Neural progenitor cell (in vitro differentiated cells): ENCODE measurements around the gene KRTAP5-6. TPM values are rescaled to one million over a fixed set of nuclear protein-coding genes. Genes with fewer than 3 reads are reported as not detected.
"Not testable (repeated sequence)": the region's sequence is repeated elsewhere in the genome, so short reads cannot be mapped to it uniquely, and the experiment has no call there.

Source experiments
- DNase-seq: peaks from one replicate; pipeline ENCODE4 v3.0.0-alpha.2; 2016; ENCODE audit warnings: low spot score
- H2AFZ ChIP-seq: fragments of 200-600 bp; sonication (generic); replicated peaks from 2 replicates; pipeline ENCODE4 v1.6.1; 2016; ENCODE audit warnings: antibody characterized with exemption
- H3F3A ChIP-seq: fragments of 200-600 bp; sonication (generic); 2 replicates; pipeline ENCODE4 v1.6.1; 2016; ENCODE audit warnings: antibody characterized with exemption, low read depth
- H3K27ac ChIP-seq: fragments of 200-600 bp; sonication (generic); 2 replicates; pipeline ENCODE4 v1.5.1; 2016; ENCODE audit warnings: mild to moderate bottlenecking
- H3K27me3 ChIP-seq: fragments of 200-600 bp; sonication (generic); 2 replicates; pipeline ENCODE4 v1.6.1; 2016; ENCODE audit warnings: mild to moderate bottlenecking, moderate library complexity
- H3K36me3 ChIP-seq: fragments of 200-600 bp; sonication (generic); 2 replicates; pipeline ENCODE4 v1.5.1; 2016
- H3K4me1 ChIP-seq: fragments of 200-600 bp; sonication (generic); 2 replicates; pipeline ENCODE4 v1.6.1; 2016; ENCODE audit warnings: mixed run types
- H3K4me2 ChIP-seq: fragments of 200-600 bp; sonication (generic); 2 replicates; pipeline ENCODE4 v1.6.1; 2016
- H3K4me3 ChIP-seq: fragments of 200-600 bp; sonication (generic); 2 replicates; pipeline ENCODE4 v1.5.1; 2016
- H3K79me2 ChIP-seq: fragments of 200-600 bp; sonication (generic); 2 replicates; pipeline ENCODE4 v1.6.1; 2016; ENCODE audit warnings: low read depth
- H3K9ac ChIP-seq: fragments of 200-600 bp; sonication (generic); 2 replicates; pipeline ENCODE4 v1.6.1; 2016
- H3K9me3 ChIP-seq: fragments of 200-600 bp; sonication (generic); 2 replicates; pipeline ENCODE4 v1.5.1; 2016; ENCODE audit warnings: low read depth
- H4K20me1 ChIP-seq: fragments of 200-600 bp; sonication (generic); 2 replicates; pipeline ENCODE4 v1.6.1; 2016; ENCODE audit warnings: low read depth
- H3K27ac Mint-ChIP-seq: 3 replicates; pipeline ENCODE4 v1.8.0; 2021; ENCODE audit warnings: mixed read lengths
- H3K27me3 Mint-ChIP-seq: 2 replicates; pipeline ENCODE4 v1.8.0; 2022; ENCODE audit warnings: low read depth, mild to moderate bottlenecking, inconsistent platforms, moderate library complexity, mixed read lengths; ENCODE audit not compliant: insufficient read depth
- H3K36me3 Mint-ChIP-seq: 3 replicates; pipeline ENCODE4 v1.8.0; 2021; ENCODE audit warnings: mixed read lengths
- H3K4me1 Mint-ChIP-seq: 3 replicates; pipeline ENCODE4 v1.8.0; 2021; ENCODE audit warnings: mixed read lengths
- H3K4me3 Mint-ChIP-seq: 3 replicates; pipeline ENCODE4 v1.8.0; 2021; ENCODE audit warnings: mild to moderate bottlenecking, moderate library complexity, mixed read lengths
- H3K9me3 Mint-ChIP-seq: 3 replicates; pipeline ENCODE4 v1.8.0; 2020; ENCODE audit warnings: mixed read lengths
- CTCF ChIP-seq: fragments of 200-600 bp; sonication (generic); IDR thresholded peaks from 2 replicates; pipeline ENCODE4 v1.5.1; 2017; ENCODE audit warnings: antibody characterized with exemption, mild to moderate bottlenecking
- EZH2 ChIP-seq: fragments of 200-600 bp; sonication (generic); IDR thresholded peaks from 2 replicates; pipeline ENCODE4 v1.6.1; 2017; ENCODE audit warnings: antibody characterized with exemption, mild to moderate bottlenecking, moderate library complexity
- EZH2phosphoT487 ChIP-seq: fragments of 200-600 bp; sonication (generic); IDR thresholded peaks from 2 replicates; pipeline ENCODE4 v1.6.1; 2017; ENCODE audit warnings: antibody characterized with exemption
- total RNA-seq: library from RNA; depleted of rRNA; stranded (reverse); fragments of >200 nt; gene quantifications from 2 replicates; pipeline ENCODE4 v1.2.3, GENCODE V29; 2015; ENCODE audit warnings: low replicate concordance

KRTAP5-6 gene
- total RNA-seq, 1 donor from 2014 or later, result not detected

- H3K4me3 ChIP-seq, result no peak overlapping the region
- no peaks in the 10 kb centered on the region for H3K79me2 ChIP-seq
- Mint-ChIP-seq H3K4me1 (no peaks in the 10 kb centered on the region), H3K27ac (no peak overlapping the region), H3K36me3 (no peaks in the 10 kb centered on the region), H3K4me3 (no peak overlapping the region), H3K9me3 (no peaks in the 10 kb centered on the region), H3K27me3 (no peaks in the 10 kb centered on the region)
- peaks cover 6% of the 10 kb centered on the region for H3K4me1 ChIP-seq
- no peak overlapping the region for H3K9ac ChIP-seq
- no peaks in the 10 kb centered on the region for H3F3A ChIP-seq
- H4K20me1 ChIP-seq, result no peaks in the 10 kb centered on the region
- no peak for DNase-seq
- H3K4me2 ChIP-seq, result no peak overlapping the region
- no peaks in the 10 kb centered on the region for H3K36me3 ChIP-seq
- TF ChIP-seq EZH2 (no peak), CTCF (no peak), EZH2phosphoT487 (no peak)
- no peak overlapping the region for H2AFZ ChIP-seq
- no peaks in the 10 kb centered on the region for H3K9me3 ChIP-seq
- H3K27ac ChIP-seq, result no peak overlapping the region
- no peaks in the 10 kb centered on the region for H3K27me3 ChIP-seq
These were observed 14.6 kb upstream of the KRTAP5-6 start for GRCh38 chr11:1682225-1682905.

DNA sequence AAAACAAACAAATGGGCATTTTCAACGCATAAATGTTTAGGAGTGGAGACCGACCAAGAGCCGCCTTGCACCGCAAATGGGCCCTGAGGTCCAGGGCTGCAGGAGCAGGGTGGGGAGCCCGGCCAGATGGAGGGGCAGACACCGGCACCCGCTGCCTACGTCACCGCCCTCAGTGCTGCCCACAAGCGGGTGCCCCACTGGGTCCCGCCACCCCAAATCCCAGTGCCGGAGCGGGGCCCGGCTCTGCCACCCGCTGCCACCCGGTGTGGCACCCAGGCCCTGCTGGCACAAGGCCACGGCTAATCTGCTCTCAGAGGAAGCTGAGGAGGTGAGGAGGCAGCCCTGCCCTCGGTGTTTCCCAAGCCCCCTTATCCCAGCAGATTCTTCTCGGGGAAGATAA, 13.8 kb upstream of the KRTAP5-6 start:
- H3K9me3 Mint-ChIP-seq, H3K27ac Mint-ChIP-seq: not testable (repeated sequence)

DNA sequence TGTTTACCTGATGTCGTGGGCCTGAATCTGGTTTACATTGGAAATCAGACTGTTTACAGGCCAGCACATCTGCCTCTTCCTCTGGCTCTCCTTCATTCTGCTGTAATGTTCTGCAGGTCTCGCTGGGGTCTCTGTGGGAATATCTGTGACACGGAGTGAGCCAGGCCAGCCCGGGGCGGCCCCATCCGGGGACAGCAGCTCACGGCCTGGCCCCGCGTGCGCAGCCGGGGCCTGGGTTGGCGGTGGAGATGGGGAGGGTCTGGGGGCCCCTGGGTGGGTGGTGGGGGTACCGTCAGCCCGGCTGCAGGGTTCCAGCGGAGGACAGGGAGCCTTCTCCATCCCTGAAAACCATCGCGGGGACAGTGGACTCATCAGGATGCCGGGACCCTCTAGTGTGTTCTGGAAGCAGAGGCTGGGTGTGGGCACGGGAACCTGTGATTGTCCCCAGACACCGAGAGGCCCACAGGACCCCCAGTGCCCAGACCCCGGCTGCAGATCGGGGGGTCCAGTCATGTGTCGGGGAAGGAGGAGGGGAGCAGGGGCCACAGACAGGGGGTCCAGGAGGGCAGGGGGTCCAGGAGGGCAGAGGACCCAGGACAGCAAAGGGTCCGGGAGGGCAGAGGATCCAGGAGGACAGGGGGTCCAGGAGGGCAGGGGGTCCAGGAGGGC, 13.0 kb upstream of the KRTAP5-6 start:
- not testable (repeated sequence) for H3K27me3 Mint-ChIP-seq, H3F3A ChIP-seq, H3K9me3 ChIP-seq, H3K4me3 Mint-ChIP-seq, DNase-seq, H3K4me3 ChIP-seq, H3K9ac ChIP-seq, H4K20me1 ChIP-seq, H3K36me3 ChIP-seq, H3K36me3 Mint-ChIP-seq, H2AFZ ChIP-seq, H3K79me2 ChIP-seq, H3K4me1 ChIP-seq, H3K27me3 ChIP-seq, H3K4me2 ChIP-seq, H3K27ac Mint-ChIP-seq, H3K4me1 Mint-ChIP-seq, H3K9me3 Mint-ChIP-seq, H3K27ac ChIP-seq

More for the DNA sequence above, 13.8 kb upstream of the KRTAP5-6 start:
- H2AFZ ChIP-seq, H3K4me1 Mint-ChIP-seq, H3K4me2 ChIP-seq, H3K36me3 Mint-ChIP-seq, H3K79me2 ChIP-seq, H3K4me1 ChIP-seq, H3F3A ChIP-seq, H3K27me3 ChIP-seq, H4K20me1 ChIP-seq, H3K4me3 Mint-ChIP-seq, H3K36me3 ChIP-seq, H3K9ac ChIP-seq, H3K27me3 Mint-ChIP-seq, DNase-seq, H3K27ac ChIP-seq, H3K9me3 ChIP-seq, H3K4me3 ChIP-seq: not testable (repeated sequence)

DNA sequence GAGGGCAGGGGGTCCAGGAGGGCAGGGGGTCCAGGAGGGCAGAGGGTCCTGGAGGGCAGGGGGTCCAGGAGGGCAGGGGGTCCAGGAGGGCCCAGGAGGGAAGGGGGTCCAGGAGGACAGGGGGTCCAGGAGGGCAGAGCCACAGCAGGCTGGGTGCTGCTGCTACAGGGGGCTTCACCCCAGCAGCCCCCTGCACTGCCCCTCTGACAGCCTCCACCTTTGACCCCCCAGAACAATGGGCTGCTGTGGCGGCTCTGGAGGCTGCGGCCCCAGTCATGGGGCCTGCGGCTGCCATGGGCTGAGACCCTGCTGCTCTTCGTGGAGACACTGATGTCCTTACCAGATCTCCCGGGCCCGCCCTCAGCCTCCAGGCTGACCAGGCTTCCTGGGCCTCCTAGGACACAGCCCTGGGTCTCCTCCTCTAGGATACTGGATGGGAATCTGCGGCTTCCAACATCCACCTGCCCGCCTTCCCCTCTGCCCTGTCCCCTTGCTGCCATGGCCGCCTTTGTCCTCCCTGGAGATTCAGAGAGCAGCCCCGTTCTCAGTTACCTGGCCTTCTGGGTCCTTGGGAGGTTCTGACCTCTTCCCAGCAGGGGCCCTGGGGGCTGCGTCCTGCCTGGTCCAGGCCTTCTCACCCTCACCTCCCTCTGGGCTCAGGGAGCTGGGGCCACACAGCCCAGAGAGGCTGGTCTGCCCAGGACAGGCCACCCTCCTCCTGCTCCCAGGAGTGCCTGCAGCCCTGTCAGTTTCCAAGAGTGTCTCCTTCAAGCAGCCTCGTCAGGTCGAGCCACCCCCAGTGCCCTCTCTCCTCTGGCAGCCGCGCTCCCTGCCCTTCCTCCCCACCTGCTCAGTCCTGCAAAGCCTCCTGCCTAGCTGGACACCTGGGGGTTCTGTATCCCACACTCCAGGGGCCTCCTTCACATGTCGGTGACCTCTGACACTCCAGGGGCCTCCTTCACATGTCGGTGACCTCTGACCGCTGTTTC, 11.8 kb upstream of the KRTAP5-6 start:
- H3K36me3 Mint-ChIP-seq, H3K27me3 Mint-ChIP-seq, H3K27ac Mint-ChIP-seq, H2AFZ ChIP-seq, H3K36me3 ChIP-seq, H3K4me1 ChIP-seq, H3K79me2 ChIP-seq, H3K4me3 Mint-ChIP-seq, H3K27ac ChIP-seq, H3K27me3 ChIP-seq, H3K9me3 ChIP-seq, H3K9me3 Mint-ChIP-seq, H3K4me2 ChIP-seq, H3K4me3 ChIP-seq, H3K9ac ChIP-seq, H4K20me1 ChIP-seq, DNase-seq, H3F3A ChIP-seq, H3K4me1 Mint-ChIP-seq: not testable (repeated sequence)

DNA sequence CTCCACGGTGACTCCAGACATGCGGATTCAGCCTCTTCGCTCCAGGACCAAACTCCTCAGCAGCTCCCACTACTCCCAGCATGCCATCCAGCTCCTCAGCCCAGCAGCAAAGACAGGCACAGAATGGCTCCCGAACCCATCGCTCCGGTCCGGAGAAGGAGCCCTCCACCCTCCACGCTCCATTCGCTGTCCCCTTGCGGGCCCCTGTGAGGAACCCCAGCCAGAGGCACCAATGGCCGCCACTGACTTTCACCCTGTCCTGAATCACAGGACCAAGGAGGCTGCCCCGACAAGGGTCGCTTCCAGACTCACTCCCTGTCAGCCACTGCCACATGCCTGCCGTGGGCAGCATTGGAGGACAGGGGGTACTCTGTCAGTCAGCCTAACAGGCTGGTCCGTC, 10.8 kb upstream of the KRTAP5-6 start:
- not testable (repeated sequence) for H3K9me3 ChIP-seq, H4K20me1 ChIP-seq, H3K4me1 ChIP-seq, H3K9ac ChIP-seq, H3F3A ChIP-seq, H3K36me3 ChIP-seq, H3K27ac Mint-ChIP-seq, DNase-seq, H3K27me3 ChIP-seq, H3K36me3 Mint-ChIP-seq, H3K27ac ChIP-seq, H3K79me2 ChIP-seq, H3K4me1 Mint-ChIP-seq, H3K9me3 Mint-ChIP-seq, H3K27me3 Mint-ChIP-seq, H3K4me3 Mint-ChIP-seq, H3K4me3 ChIP-seq, H3K4me2 ChIP-seq, H2AFZ ChIP-seq

- not testable (repeated sequence) for H3K27me3 ChIP-seq, H4K20me1 ChIP-seq, DNase-seq, H3F3A ChIP-seq, H3K27me3 Mint-ChIP-seq, H3K4me3 Mint-ChIP-seq, H3K36me3 Mint-ChIP-seq, H3K4me1 ChIP-seq, H3K4me3 ChIP-seq, H3K4me2 ChIP-seq, H3K4me1 Mint-ChIP-seq, H3K9me3 Mint-ChIP-seq, H3K36me3 ChIP-seq, H2AFZ ChIP-seq, H3K79me2 ChIP-seq, H3K27ac Mint-ChIP-seq, H3K9me3 ChIP-seq, H3K27ac ChIP-seq, H3K9ac ChIP-seq
These were observed 8.6 kb upstream of the KRTAP5-6 start for GRCh38 chr11:1688336-1688947.
